Ovary (tissue), 3 donors: ENCODE results near the gene SMCO4.

Source experiments
- EP300 ChIP-seq: sonication (generic); formaldehyde crosslinking; IDR thresholded peaks from one replicate; pipeline ENCODE4 v1.6.1; 2017; ENCODE audit warnings: antibody characterized with exemption
- POLR2A ChIP-seq: fragments of 450-650 bp; IDR thresholded peaks from one replicate; pipeline ENCODE4 v1.6.1; 2017; ENCODE audit warnings: antibody characterized with exemption, mild to moderate bottlenecking, moderate library complexity
- TF ChIP-seq, protein P1 (sequence below), 3 donors: fragments of 450-650 bp in 2 of 3; fragments of 200-600 bp in 1 of 3; IDR thresholded peaks; one replicate each; pipeline versions ENCODE4 v1.5.1 to v1.8.0; 2016 to 2022; ENCODE audit warnings: antibody characterized with exemption in 3 of 3, mild to moderate bottlenecking in 1 of 3
- donor health status: DM: no; HTN: no; CAD: no.

- TF ChIP-seq, protein P1, sequence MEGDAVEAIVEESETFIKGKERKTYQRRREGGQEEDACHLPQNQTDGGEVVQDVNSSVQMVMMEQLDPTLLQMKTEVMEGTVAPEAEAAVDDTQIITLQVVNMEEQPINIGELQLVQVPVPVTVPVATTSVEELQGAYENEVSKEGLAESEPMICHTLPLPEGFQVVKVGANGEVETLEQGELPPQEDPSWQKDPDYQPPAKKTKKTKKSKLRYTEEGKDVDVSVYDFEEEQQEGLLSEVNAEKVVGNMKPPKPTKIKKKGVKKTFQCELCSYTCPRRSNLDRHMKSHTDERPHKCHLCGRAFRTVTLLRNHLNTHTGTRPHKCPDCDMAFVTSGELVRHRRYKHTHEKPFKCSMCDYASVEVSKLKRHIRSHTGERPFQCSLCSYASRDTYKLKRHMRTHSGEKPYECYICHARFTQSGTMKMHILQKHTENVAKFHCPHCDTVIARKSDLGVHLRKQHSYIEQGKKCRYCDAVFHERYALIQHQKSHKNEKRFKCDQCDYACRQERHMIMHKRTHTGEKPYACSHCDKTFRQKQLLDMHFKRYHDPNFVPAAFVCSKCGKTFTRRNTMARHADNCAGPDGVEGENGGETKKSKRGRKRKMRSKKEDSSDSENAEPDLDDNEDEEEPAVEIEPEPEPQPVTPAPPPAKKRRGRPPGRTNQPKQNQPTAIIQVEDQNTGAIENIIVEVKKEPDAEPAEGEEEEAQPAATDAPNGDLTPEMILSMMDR (IDR thresholded peaks at IDR 0.05) = no peak
- TF ChIP-seq EP300 = no peak
- TF ChIP-seq POLR2A = no peak
These were observed 371 bp downstream of the SMCO4 start for GRCh38 chr11:93542811-93543229.
